ENCODE measurements around the gene PARVG. TPM values are rescaled to one million over a fixed set of nuclear protein-coding genes. Genes with fewer than 3 reads are reported as not detected.

The PARVG gene
- total RNA-seq, 1 experiment from 2014 or later, result 13.9 TPM

GRCh38 chr22:44188986-44189630, 8.4 kb downstream of the PARVG start:
- DNase-seq (ENCODE audit: low spot score), result no peak
- TF ChIP-seq CTCF (conservative IDR thresholded peaks at IDR 0.05; ENCODE audit: low read depth, low read length) (no peak), EZH2 (IDR thresholded peaks at IDR 0.05; ENCODE audit: borderline replicate concordance, low read depth, low read length, poor library complexity, severe bottlenecking) (no peak)
- Histone ChIP-seq H3K36me3 (ENCODE audit: insufficient read depth, low read length, poor library complexity, severe bottlenecking) (no peaks in the 10 kb centered on the region), H3K4me3 (ENCODE audit: low read depth, low read length, poor library complexity, severe bottlenecking) (no peak overlapping the region), H3K9me3 (ENCODE audit: low read depth, low read length, poor library complexity, severe bottlenecking) (no peaks in the 10 kb centered on the region), H3K4me1 (ENCODE audit: insufficient read depth, low read length, poor library complexity, severe bottlenecking) (no peaks in the 10 kb centered on the region), H3K27me3 (replicated peaks; ENCODE audit: insufficient read depth, low read depth, low read length, poor library complexity) (no peaks in the 10 kb centered on the region), H3K27ac (ENCODE audit: low read depth, low read length, poor library complexity, severe bottlenecking) (no peak overlapping the region)
- intact Hi-C loops (cut with micrococcal nuclease; ENCODE audit: unreplicated experiment), result no loop called here
- BruUV-seq (replicated peaks), result no TSS peak
- POLR2A ChIA-PET (ENCODE audit: low non-redundant PET), result no interaction called here
- CTCF ChIA-PET, result interaction anchor here (0.6 kb wide), 1 partner anchor 684 kb away, joined by 4 read pairs; no protein-coding TSS in a partner anchor

GRCh38 chr22:44190381-44190976, 9.8 kb downstream of the PARVG start:
- no peak for TF ChIP-seq EZH2 (IDR thresholded peaks at IDR 0.05; ENCODE audit: borderline replicate concordance, low read depth, low read length, poor library complexity, severe bottlenecking)
- no peak for TF ChIP-seq CTCF (conservative IDR thresholded peaks at IDR 0.05; ENCODE audit: low read depth, low read length)
- ChIA-PET CTCF (no interaction called here), POLR2A (ENCODE audit: low non-redundant PET) (no interaction called here)
- BruUV-seq (replicated peaks), result no TSS peak
- DNase-seq (ENCODE audit: low spot score), result no peak
- no peak overlapping the region for H3K4me3 ChIP-seq (ENCODE audit: low read depth, low read length, poor library complexity, severe bottlenecking)
- no peaks in the 10 kb centered on the region for H3K36me3 ChIP-seq (ENCODE audit: insufficient read depth, low read length, poor library complexity, severe bottlenecking)
- H3K27ac ChIP-seq (ENCODE audit: low read depth, low read length, poor library complexity, severe bottlenecking), result no peak overlapping the region
- H3K27me3 ChIP-seq (replicated peaks; ENCODE audit: insufficient read depth, low read depth, low read length, poor library complexity), result no peaks in the 10 kb centered on the region
- H3K9me3 ChIP-seq (ENCODE audit: low read depth, low read length, poor library complexity, severe bottlenecking), result no peaks in the 10 kb centered on the region
- H3K4me1 ChIP-seq (ENCODE audit: insufficient read depth, low read length, poor library complexity, severe bottlenecking), result no peaks in the 10 kb centered on the region
- intact Hi-C loops (cut with micrococcal nuclease; ENCODE audit: unreplicated experiment), result no loop called here

- intact Hi-C loops (cut with micrococcal nuclease; ENCODE audit: unreplicated experiment), result no loop called here
- Histone ChIP-seq H3K36me3 (ENCODE audit: insufficient read depth, low read length, poor library complexity, severe bottlenecking) (no peaks in the 10 kb centered on the region), H3K27ac (ENCODE audit: low read depth, low read length, poor library complexity, severe bottlenecking) (no peak overlapping the region), H3K27me3 (replicated peaks; ENCODE audit: insufficient read depth, low read depth, low read length, poor library complexity) (no peaks in the 10 kb centered on the region), H3K4me1 (ENCODE audit: insufficient read depth, low read length, poor library complexity, severe bottlenecking) (no peaks in the 10 kb centered on the region), H3K9me3 (ENCODE audit: low read depth, low read length, poor library complexity, severe bottlenecking) (no peaks in the 10 kb centered on the region), H3K4me3 (ENCODE audit: low read depth, low read length, poor library complexity, severe bottlenecking) (no peak overlapping the region)
- BruUV-seq (replicated peaks), result no TSS peak
- no peak for DNase-seq (ENCODE audit: low spot score)
- ChIA-PET CTCF (no interaction called here), POLR2A (ENCODE audit: low non-redundant PET) (no interaction called here)
- no peak for TF ChIP-seq CTCF (conservative IDR thresholded peaks at IDR 0.05; ENCODE audit: low read depth, low read length)
- TF ChIP-seq EZH2 (IDR thresholded peaks at IDR 0.05; ENCODE audit: borderline replicate concordance, low read depth, low read length, poor library complexity, severe bottlenecking), result no peak
Observed at GRCh38 chr22:44191036-44191454, 10.3 kb downstream of the PARVG start.

Data from A673 (cell line).